Measurements from ENCODE around the gene SMARCA2. TPM values are rescaled to one million over a fixed set of nuclear protein-coding genes. Genes with fewer than 3 reads are reported as not detected.

Gene SMARCA2
- total and polyA plus RNA-seq, 8 donors: 20.5 to 242 (median 78.5) TPM

DNA sequence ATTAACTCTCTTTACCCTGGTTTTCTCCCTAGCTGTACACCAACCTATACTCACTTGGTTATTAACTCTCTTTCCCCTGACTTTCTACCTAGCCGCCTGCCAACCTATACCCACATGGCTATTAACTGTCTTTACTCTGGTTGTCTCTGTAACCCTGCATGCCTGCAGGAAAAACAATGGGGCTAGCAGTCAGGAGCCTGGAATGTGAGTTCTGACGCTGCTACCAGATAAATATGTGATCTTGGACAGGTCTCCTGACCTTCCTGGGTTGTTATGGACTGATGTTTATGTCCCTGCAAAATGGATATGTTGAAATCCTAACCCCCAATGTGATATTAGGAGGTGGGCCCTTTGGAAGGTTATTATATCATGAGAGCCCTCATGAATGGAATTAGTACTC, 119.2 kb downstream of the SMARCA2 start:
- no peak for DNase-seq
- intact Hi-C loops (cut with DNase I; ENCODE audit: low total_unique reads): no loop called here
- Histone ChIP-seq H3K4me3 (no peak overlapping the region), H3K36me3 (peaks cover 0 to 41% (median 31%) of the 10 kb centered on the region in 4 donors), H3K9me3 (no peaks in the 10 kb centered on the region), H3K27me3 (no peaks in the 10 kb centered on the region), H3K4me1 (peaks cover 0 to 34% (median 12%) of the 10 kb centered on the region in 4 donors), H3K27ac (no peak overlapping the region)
- WGBS, 5 donors: 75 to 90% (median 84%) methylated on average over 2 of the region's 2 CpGs
- TF ChIP-seq POLR2A (IDR thresholded peaks at IDR 0.05): no peak
- no peak for TF ChIP-seq POLR2AphosphoS5 (IDR thresholded peaks at IDR 0.05)
- TF ChIP-seq, protein P1, sequence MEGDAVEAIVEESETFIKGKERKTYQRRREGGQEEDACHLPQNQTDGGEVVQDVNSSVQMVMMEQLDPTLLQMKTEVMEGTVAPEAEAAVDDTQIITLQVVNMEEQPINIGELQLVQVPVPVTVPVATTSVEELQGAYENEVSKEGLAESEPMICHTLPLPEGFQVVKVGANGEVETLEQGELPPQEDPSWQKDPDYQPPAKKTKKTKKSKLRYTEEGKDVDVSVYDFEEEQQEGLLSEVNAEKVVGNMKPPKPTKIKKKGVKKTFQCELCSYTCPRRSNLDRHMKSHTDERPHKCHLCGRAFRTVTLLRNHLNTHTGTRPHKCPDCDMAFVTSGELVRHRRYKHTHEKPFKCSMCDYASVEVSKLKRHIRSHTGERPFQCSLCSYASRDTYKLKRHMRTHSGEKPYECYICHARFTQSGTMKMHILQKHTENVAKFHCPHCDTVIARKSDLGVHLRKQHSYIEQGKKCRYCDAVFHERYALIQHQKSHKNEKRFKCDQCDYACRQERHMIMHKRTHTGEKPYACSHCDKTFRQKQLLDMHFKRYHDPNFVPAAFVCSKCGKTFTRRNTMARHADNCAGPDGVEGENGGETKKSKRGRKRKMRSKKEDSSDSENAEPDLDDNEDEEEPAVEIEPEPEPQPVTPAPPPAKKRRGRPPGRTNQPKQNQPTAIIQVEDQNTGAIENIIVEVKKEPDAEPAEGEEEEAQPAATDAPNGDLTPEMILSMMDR (IDR thresholded peaks at IDR 0.05): no peak
- no peak for TF ChIP-seq EP300 (IDR thresholded peaks at IDR 0.05)

DNA sequence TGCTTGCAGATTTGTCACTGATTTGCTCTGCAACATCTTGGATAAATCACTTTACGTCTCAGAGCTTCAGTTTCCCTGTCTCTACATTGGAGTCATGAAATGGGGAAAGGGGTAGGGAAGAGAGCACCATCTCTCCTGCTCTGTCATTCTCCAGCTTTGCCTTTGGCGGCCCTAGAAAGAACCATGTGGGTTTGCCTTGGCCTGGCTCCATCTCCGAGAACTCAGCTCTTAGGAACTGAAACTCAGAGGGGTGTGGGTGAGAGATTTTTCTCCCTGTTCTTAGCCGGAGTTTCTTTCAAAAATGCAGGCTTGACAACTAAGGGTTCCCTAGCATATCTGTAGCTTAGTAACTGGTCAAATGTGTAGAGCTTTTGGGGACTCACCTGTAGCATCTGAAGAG, 123.5 kb downstream of the SMARCA2 start:
- Histone ChIP-seq H3K4me3 (no peak overlapping the region), H3K27me3 (no peaks in the 10 kb centered on the region), H3K4me1 (peaks cover 0 to 15% (median 3%) of the 10 kb centered on the region in 4 donors), H3K27ac (no peak overlapping the region), H3K36me3 (peaks cover 0 to 26% (median 24%) of the 10 kb centered on the region in 4 donors), H3K9me3 (no peaks in the 10 kb centered on the region)
- no peak for DNase-seq
- no peak for TF ChIP-seq POLR2A (IDR thresholded peaks at IDR 0.05)
- TF ChIP-seq POLR2AphosphoS5 (IDR thresholded peaks at IDR 0.05): no peak
- no peak for TF ChIP-seq EP300 (IDR thresholded peaks at IDR 0.05)
- TF ChIP-seq, protein P1 (IDR thresholded peaks at IDR 0.05): no peak
- 88 to 96% (median 93%) methylated on average over 4 of the region's 4 CpGs for WGBS, 5 donors
- intact Hi-C loops (cut with DNase I; ENCODE audit: low total_unique reads): no loop called here

DNA sequence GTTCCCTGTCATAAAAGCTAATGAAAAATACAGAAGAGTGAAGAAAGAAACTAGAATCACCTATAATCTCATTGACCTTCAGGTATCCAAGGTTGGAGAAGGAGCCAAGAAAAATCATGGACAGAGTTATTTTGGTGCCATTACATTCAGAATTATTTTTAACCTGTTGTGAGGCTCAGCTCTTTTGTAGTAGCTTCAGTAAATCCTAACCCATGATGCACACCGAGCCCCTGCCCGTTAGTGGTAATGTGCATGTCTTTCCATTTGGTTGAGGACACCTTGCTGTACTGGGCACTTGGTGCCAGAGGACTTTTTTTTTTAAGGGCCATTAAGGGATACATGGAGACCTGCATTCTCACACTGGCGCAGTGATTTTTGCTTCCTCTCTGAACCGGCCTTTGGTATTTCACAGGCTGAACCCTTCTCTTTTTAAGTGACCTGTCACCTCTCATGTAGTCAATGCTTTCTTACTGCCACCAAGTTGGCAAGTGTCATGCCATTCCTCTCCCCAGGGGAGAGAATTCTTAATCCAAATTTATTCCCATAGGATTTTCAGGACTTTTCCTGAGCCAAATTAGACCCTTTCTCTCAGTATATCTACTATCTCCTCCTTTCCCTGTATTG, 125.6 kb downstream of the SMARCA2 start:
- intact Hi-C loops (cut with DNase I; ENCODE audit: low total_unique reads): no loop called here
- Histone ChIP-seq H3K27me3 (no peaks in the 10 kb centered on the region), H3K27ac (no peak overlapping the region), H3K9me3 (no peaks in the 10 kb centered on the region), H3K36me3 (peaks cover 0 to 20% (median 12%) of the 10 kb centered on the region in 4 donors), H3K4me3 (no peak overlapping the region), H3K4me1 (peaks cover 0 to 15% (median 3%) of the 10 kb centered on the region in 4 donors)
- WGBS, 5 donors: 94 to 99% (median 98%) methylated on average over 4 of the region's 4 CpGs
- no peak for TF ChIP-seq EP300 (IDR thresholded peaks at IDR 0.05)
- TF ChIP-seq POLR2A (IDR thresholded peaks at IDR 0.05): no peak
- no peak for TF ChIP-seq POLR2AphosphoS5 (IDR thresholded peaks at IDR 0.05)
- TF ChIP-seq, protein P1 (IDR thresholded peaks at IDR 0.05): no peak
- DNase-seq: no peak

DNA sequence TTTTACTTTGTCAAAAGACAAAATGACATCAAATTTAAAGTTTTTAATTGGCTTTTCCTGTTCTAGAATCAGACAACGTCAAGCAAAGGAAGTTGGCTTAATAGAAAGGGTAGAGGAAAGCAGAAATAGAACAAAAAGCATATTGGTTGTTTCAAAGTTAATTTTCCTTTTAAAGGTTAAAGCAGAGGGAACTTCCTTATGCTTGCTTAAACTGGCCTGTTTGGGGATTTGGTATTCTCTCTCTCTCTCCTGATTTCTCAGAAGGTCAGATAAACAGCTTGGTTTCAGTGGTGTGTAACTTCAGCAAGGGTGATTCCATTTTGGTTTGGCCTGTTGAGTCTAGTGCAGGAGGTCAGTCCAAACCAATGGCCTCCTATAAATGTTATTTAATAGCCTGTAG, 127.1 kb downstream of the SMARCA2 start:
- WGBS, 5 donors: 57 to 80% (median 73%) methylated on average over 1 of the region's 1 CpG
- no peaks in the 10 kb centered on the region for H3K27me3 ChIP-seq
- intact Hi-C loops (cut with DNase I; ENCODE audit: low total_unique reads): no loop called here
- no peak for DNase-seq
- peaks cover 0 to 14% (median 10%) of the 10 kb centered on the region in 4 donors for H3K36me3 ChIP-seq
- H3K4me3 ChIP-seq: no peak overlapping the region
- peaks cover 0 to 15% (median 5%) of the 10 kb centered on the region in 4 donors for H3K4me1 ChIP-seq
- no peaks in the 10 kb centered on the region for H3K9me3 ChIP-seq
- no peak overlapping the region for H3K27ac ChIP-seq
- TF ChIP-seq, protein P1 (IDR thresholded peaks at IDR 0.05): no peak
- TF ChIP-seq EP300 (IDR thresholded peaks at IDR 0.05) (no peak), POLR2A (IDR thresholded peaks at IDR 0.05) (no peak), POLR2AphosphoS5 (IDR thresholded peaks at IDR 0.05) (no peak)
